ENCODE data around the gene REEP3. TPM values are rescaled to one million over a fixed set of nuclear protein-coding genes. Genes with fewer than 3 reads are reported as not detected.

The REEP3 gene
- polyA plus RNA-seq, 1 donor from 2014 or later: 6.9 TPM

DNA sequence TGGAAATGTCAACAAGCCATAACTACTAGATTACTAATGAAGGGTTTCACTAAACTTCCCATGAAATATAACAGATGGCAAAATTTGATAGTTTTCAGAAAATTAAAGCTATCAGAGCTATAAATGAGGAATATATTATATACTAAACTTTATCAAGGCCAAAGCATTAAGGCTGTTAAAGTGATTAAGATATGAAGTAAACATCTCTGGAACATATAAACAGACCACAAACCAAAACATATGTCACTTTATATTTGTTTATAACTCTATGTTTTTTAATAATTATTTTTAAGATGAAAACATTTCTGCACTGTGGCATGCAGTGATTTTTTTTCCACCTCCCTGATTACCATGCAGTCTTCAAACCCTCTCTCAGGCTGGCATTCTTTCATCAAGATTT lies 120.2 kb downstream of the REEP3 start:
- no peaks in the 10 kb centered on the region for H3K79me2 ChIP-seq (replicated peaks; ENCODE audit: insufficient read depth, low read length)
- no peaks in the 10 kb centered on the region for H4K20me1 ChIP-seq (ENCODE audit: insufficient read depth)
- TF ChIP-seq TAF1 (IDR thresholded peaks at IDR 0.05; ENCODE audit: low read depth) (no peak), CTCF (IDR thresholded peaks at IDR 0.05; ENCODE audit: poor library complexity, severe bottlenecking) (no peak), POLR2AphosphoS5 (IDR thresholded peaks at IDR 0.05) (no peak), EP300 (conservative IDR thresholded peaks at IDR 0.05; ENCODE audit: poor library complexity, severe bottlenecking) (no peak), EZH2 (IDR thresholded peaks at IDR 0.05; ENCODE audit: borderline replicate concordance, insufficient read depth, low read length, poor library complexity, severe bottlenecking) (no peak)
- TF ChIP-seq, protein P1, sequence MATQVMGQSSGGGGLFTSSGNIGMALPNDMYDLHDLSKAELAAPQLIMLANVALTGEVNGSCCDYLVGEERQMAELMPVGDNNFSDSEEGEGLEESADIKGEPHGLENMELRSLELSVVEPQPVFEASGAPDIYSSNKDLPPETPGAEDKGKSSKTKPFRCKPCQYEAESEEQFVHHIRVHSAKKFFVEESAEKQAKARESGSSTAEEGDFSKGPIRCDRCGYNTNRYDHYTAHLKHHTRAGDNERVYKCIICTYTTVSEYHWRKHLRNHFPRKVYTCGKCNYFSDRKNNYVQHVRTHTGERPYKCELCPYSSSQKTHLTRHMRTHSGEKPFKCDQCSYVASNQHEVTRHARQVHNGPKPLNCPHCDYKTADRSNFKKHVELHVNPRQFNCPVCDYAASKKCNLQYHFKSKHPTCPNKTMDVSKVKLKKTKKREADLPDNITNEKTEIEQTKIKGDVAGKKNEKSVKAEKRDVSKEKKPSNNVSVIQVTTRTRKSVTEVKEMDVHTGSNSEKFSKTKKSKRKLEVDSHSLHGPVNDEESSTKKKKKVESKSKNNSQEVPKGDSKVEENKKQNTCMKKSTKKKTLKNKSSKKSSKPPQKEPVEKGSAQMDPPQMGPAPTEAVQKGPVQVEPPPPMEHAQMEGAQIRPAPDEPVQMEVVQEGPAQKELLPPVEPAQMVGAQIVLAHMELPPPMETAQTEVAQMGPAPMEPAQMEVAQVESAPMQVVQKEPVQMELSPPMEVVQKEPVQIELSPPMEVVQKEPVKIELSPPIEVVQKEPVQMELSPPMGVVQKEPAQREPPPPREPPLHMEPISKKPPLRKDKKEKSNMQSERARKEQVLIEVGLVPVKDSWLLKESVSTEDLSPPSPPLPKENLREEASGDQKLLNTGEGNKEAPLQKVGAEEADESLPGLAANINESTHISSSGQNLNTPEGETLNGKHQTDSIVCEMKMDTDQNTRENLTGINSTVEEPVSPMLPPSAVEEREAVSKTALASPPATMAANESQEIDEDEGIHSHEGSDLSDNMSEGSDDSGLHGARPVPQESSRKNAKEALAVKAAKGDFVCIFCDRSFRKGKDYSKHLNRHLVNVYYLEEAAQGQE (IDR thresholded peaks at IDR 0.05; ENCODE audit: borderline replicate concordance): no peak
- H3K9me2 ChIP-seq (ENCODE audit: insufficient read depth, low read length): no peaks in the 10 kb centered on the region
- H3K4me3 ChIP-seq (ENCODE audit: low read length): no peak overlapping the region
- no peak overlapping the region for H3K9ac ChIP-seq (ENCODE audit: low read length)
- H3F3A ChIP-seq (ENCODE audit: insufficient read depth, low read length, poor library complexity, severe bottlenecking): no peaks in the 10 kb centered on the region
- H3K27ac ChIP-seq (ENCODE audit: low read length): no peak overlapping the region
- H3K27me3 ChIP-seq (ENCODE audit: insufficient read depth, low read depth, low read length): no peaks in the 10 kb centered on the region
- H2AFZ ChIP-seq (ENCODE audit: low read depth, low read length): no peak overlapping the region
- no peaks in the 10 kb centered on the region for H3K9me3 ChIP-seq (ENCODE audit: low read length)
- H3K36me3 ChIP-seq (ENCODE audit: insufficient read depth, low read length): no peaks in the 10 kb centered on the region
- H3K4me2 ChIP-seq (ENCODE audit: low read length): no peak overlapping the region

DNA sequence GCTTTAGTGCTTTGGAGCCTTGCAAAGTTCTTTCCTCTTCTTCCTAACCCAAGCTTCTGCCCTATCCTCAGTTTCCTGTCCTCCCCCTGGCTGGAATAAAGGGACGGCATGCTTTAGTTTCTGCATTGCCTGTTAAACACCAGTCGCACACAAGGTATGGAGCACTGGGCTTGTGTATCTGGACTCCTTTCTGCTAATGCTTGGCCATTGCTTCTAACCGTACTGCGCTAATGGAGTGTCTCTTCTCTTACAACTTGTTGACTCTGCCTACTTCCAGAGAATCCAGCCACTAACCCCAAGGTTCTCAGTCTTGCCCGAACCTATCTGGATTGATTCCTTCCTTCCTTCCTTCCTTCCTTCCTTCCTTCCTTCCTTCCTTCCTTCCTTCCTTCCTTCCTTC lies 120.6 kb downstream of the REEP3 start:
- Histone ChIP-seq H3K4me3 (ENCODE audit: low read length) (no peak overlapping the region), H3K9me3 (ENCODE audit: low read length) (no peaks in the 10 kb centered on the region), H3K9ac (ENCODE audit: low read length) (no peak overlapping the region)

More for the DNA sequence above, 120.6 kb downstream of the REEP3 start:
- H3K9me2 ChIP-seq (ENCODE audit: insufficient read depth, low read length): no peaks in the 10 kb centered on the region
- H3K79me2 ChIP-seq (replicated peaks; ENCODE audit: insufficient read depth, low read length): no peaks in the 10 kb centered on the region
- H3K4me2 ChIP-seq (ENCODE audit: low read length): no peak overlapping the region
- TF ChIP-seq CTCF (IDR thresholded peaks at IDR 0.05; ENCODE audit: poor library complexity, severe bottlenecking) (no peak), RAD21 (conservative IDR thresholded peaks at IDR 0.05) (no peak), POLR2AphosphoS5 (IDR thresholded peaks at IDR 0.05) (no peak), TAF1 (IDR thresholded peaks at IDR 0.05; ENCODE audit: low read depth) (no peak), EP300 (conservative IDR thresholded peaks at IDR 0.05; ENCODE audit: poor library complexity, severe bottlenecking) (no peak), SMC3 (conservative IDR thresholded peaks at IDR 0.05; ENCODE audit: poor library complexity) (no peak), EZH2 (IDR thresholded peaks at IDR 0.05; ENCODE audit: borderline replicate concordance, insufficient read depth, low read length, poor library complexity, severe bottlenecking) (no peak), MXI1 (conservative IDR thresholded peaks at IDR 0.05; ENCODE audit: poor library complexity, severe bottlenecking) (no peak)
- TF ChIP-seq, protein P1 (IDR thresholded peaks at IDR 0.05; ENCODE audit: borderline replicate concordance): no peak
- H2AFZ ChIP-seq (ENCODE audit: low read depth, low read length): no peak overlapping the region
- no peaks in the 10 kb centered on the region for H3K36me3 ChIP-seq (ENCODE audit: insufficient read depth, low read length)
- no peaks in the 10 kb centered on the region for H4K20me1 ChIP-seq (ENCODE audit: insufficient read depth)
- H3K27ac ChIP-seq (ENCODE audit: low read length): no peak overlapping the region
- H3K27me3 ChIP-seq (ENCODE audit: insufficient read depth, low read depth, low read length): no peaks in the 10 kb centered on the region
- no peaks in the 10 kb centered on the region for H3F3A ChIP-seq (ENCODE audit: insufficient read depth, low read length, poor library complexity, severe bottlenecking)
